ENCODE results near the gene CFD.

DNA sequence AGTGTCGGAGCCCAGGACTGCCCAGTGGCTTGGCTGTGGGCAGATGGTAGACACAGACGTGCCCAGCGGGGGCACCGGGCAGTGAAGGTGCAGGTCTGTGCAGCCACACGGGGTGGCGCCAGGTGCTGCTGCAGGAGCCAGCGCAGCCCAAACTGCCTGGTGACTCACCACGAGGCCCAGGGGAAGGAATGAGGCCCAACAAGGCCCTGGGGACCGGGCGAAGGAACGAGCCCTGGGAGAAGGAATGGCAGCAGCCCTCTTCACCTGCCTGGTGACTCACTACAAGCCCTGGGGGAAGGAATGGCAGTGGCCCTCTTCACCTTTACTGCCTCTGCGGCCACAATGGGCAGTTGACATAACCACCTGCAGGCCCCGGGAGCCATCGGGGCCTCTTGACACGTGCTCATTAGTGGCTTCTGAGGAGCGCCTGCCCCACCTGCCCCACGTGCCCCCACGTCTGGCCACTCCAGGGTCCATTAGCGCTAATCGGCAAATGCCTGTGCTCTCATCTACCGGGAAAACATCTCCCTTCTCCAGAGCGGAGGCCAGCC lies 24.3 kb downstream of the CFD start:
- TF ChIP-seq, protein P1, sequence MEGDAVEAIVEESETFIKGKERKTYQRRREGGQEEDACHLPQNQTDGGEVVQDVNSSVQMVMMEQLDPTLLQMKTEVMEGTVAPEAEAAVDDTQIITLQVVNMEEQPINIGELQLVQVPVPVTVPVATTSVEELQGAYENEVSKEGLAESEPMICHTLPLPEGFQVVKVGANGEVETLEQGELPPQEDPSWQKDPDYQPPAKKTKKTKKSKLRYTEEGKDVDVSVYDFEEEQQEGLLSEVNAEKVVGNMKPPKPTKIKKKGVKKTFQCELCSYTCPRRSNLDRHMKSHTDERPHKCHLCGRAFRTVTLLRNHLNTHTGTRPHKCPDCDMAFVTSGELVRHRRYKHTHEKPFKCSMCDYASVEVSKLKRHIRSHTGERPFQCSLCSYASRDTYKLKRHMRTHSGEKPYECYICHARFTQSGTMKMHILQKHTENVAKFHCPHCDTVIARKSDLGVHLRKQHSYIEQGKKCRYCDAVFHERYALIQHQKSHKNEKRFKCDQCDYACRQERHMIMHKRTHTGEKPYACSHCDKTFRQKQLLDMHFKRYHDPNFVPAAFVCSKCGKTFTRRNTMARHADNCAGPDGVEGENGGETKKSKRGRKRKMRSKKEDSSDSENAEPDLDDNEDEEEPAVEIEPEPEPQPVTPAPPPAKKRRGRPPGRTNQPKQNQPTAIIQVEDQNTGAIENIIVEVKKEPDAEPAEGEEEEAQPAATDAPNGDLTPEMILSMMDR (IDR thresholded peaks at IDR 0.05): no peak
- TF ChIP-seq POLR2A (IDR thresholded peaks at IDR 0.05): no peak

Data from heart left ventricle (tissue), 13 donors.